ENCODE results near the gene NHERF1. TPM values are rescaled to one million over a fixed set of nuclear protein-coding genes. Genes with fewer than 3 reads are reported as not detected.

Gene NHERF1
- total and polyA plus RNA-seq, 2 of the 4 experiments (the other 2 are of a cell fraction), result 3.8 to 11.8 TPM

DNA sequence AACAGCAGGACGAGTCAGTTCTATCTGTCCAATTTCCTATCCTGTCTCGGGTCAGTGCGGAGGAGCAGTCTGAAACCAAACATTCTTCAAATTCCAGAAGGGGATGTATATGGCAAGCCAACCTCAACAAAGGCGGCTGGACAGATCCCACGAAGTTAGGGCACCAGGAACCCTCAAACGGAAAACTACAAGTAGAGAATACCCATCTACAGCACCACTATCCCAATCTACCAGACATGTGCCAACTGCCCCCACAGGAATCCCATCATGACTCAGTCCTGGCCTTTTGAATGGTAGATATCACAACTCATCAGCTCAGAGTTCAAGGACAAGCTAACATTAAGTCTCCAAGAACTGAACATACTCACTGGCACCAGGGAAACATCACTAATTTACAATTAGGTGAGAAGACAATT lies 25.5 kb downstream of the NHERF1 start:
- DNase-seq (peak; percentile 55), ATAC-seq (ENCODE audit: low read depth) (peak; percentile 9; the same call in 1 of the 2 replicates)
- Histone ChIP-seq H4K91ac (ENCODE audit: insufficient read depth, low read depth, low read length) (no peak overlapping the region), H3K14ac (replicated peaks; ENCODE audit: low read depth, low read length) (no peak overlapping the region), H4K5ac (ENCODE audit: low read depth, low read length) (no peak overlapping the region), H3K27ac (ENCODE audit: insufficient read depth, low read length) (no peak overlapping the region), H3K4me2 (ENCODE audit: low read depth, low read length) (peak overlapping the region; percentile 25; the same call in 1 of the 2 replicates), H2AK9ac (replicated peaks; ENCODE audit: low read depth, low read length, poor library complexity) (no peak overlapping the region), H3K4me1 (ENCODE audit: control insufficient read depth, insufficient read depth, low read length) (peaks cover 9% of the 10 kb centered on the region), H2BK15ac (ENCODE audit: low read depth, low read length) (no peak overlapping the region), H3K18ac (ENCODE audit: low read depth, low read length) (no peak overlapping the region), H3K9me1 (ENCODE audit: insufficient read depth, low read length) (no peaks in the 10 kb centered on the region), H2AK5ac (ENCODE audit: low read depth, low read length) (no peak overlapping the region), H2BK20ac (ENCODE audit: low read depth, low read length) (no peak overlapping the region), H3K36me3 (ENCODE audit: control insufficient read depth, insufficient read depth, low read length) (peaks cover 35% of the 10 kb centered on the region), H3K4me3 (ENCODE audit: insufficient read depth, low read depth, low read length) (no peak overlapping the region), H3K9me3 (ENCODE audit: control insufficient read depth, insufficient read depth, low read length) (no peaks in the 10 kb centered on the region), H3K27me3 (ENCODE audit: control insufficient read depth, insufficient read depth, low read length) (no peaks in the 10 kb centered on the region), H4K20me1 (ENCODE audit: insufficient read depth, low read length) (peaks cover 10% of the 10 kb centered on the region), H3K9ac (ENCODE audit: low read depth, low read length) (no peak overlapping the region), H3K56ac (ENCODE audit: extremely low read depth, insufficient read depth, low read length) (no peak overlapping the region), H3K23ac (ENCODE audit: low read depth, low read length) (no peak overlapping the region), H4K8ac (ENCODE audit: low read depth in 2 of 2, low read length in 2 of 2) (no peak overlapping the region), H2BK120ac (ENCODE audit: low read depth, low read length) (no peak overlapping the region), H3K4ac (ENCODE audit: low read depth, low read length) (peak overlapping the region; percentile 11; the same call in 1 of the 2 replicates), H2AFZ (replicated peaks; ENCODE audit: low read length, poor library complexity) (peak overlapping the region; percentile 9), H3K79me1 (ENCODE audit: low read depth in 1 of 2, low read length in 2 of 2) (peaks cover 34 to 49% of the 10 kb centered on the region in 2 experiments), H2BK5ac (ENCODE audit: low read depth, low read length, poor library complexity, severe bottlenecking) (no peak overlapping the region)
- intact Hi-C loops (cut with micrococcal nuclease) (no loop called here), dilution Hi-C loops (cut with HindIII; ENCODE audit: low sequenced_read_pairs, unreplicated experiment) (no loop called here), in situ Hi-C loops (cut with MboI; ENCODE audit: low sequenced_read_pairs) (no loop called here)
- BruUV-seq (replicated peaks), result no TSS peak
- POLR2A ChIA-PET (ENCODE audit: unreplicated experiment), result no interaction called here
- TF ChIP-seq FOS (IDR thresholded peaks at IDR 0.05; ENCODE audit: low read depth, low read length) (no peak), BHLHE40 (IDR thresholded peaks at IDR 0.05; ENCODE audit: low read depth, low read length) (no peak), CHD1 (IDR thresholded peaks at IDR 0.05; ENCODE audit: low read depth, low read length) (no peak), SMC3 (IDR thresholded peaks at IDR 0.05; ENCODE audit: low read depth, low read length) (no peak), RCOR1 (IDR thresholded peaks at IDR 0.05; ENCODE audit: insufficient replicate concordance, low read length) (no peak), POLR2A (IDR thresholded peaks at IDR 0.05; ENCODE audit: low read depth, low read length) (no peak), RFX5 (IDR thresholded peaks at IDR 0.05; ENCODE audit: low read depth, low read length) (no peak), MAZ (IDR thresholded peaks at IDR 0.05; ENCODE audit: borderline replicate concordance, low read depth, low read length) (no peak), MXI1 (IDR thresholded peaks at IDR 0.05; ENCODE audit: borderline replicate concordance, low read depth, low read length) (no peak), CEBPB (IDR thresholded peaks at IDR 0.05; ENCODE audit: low read depth, low read length) (no peak), ELK1 (IDR thresholded peaks at IDR 0.05; ENCODE audit: borderline replicate concordance, low read depth, low read length) (no peak), USF2 (IDR thresholded peaks at IDR 0.05; ENCODE audit: low read depth, low read length) (no peak), RAD21 (IDR thresholded peaks at IDR 0.05; ENCODE audit: low read length) (no peak), NFE2L2 (IDR thresholded peaks at IDR 0.05; ENCODE audit: low read depth, low read length) (no peak), MAFK (IDR thresholded peaks at IDR 0.05; ENCODE audit: low read depth, low read length) (no peak)
- TF ChIP-seq, protein P1, sequence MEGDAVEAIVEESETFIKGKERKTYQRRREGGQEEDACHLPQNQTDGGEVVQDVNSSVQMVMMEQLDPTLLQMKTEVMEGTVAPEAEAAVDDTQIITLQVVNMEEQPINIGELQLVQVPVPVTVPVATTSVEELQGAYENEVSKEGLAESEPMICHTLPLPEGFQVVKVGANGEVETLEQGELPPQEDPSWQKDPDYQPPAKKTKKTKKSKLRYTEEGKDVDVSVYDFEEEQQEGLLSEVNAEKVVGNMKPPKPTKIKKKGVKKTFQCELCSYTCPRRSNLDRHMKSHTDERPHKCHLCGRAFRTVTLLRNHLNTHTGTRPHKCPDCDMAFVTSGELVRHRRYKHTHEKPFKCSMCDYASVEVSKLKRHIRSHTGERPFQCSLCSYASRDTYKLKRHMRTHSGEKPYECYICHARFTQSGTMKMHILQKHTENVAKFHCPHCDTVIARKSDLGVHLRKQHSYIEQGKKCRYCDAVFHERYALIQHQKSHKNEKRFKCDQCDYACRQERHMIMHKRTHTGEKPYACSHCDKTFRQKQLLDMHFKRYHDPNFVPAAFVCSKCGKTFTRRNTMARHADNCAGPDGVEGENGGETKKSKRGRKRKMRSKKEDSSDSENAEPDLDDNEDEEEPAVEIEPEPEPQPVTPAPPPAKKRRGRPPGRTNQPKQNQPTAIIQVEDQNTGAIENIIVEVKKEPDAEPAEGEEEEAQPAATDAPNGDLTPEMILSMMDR (conservative IDR thresholded peaks at IDR 0.05; ENCODE audit: low read depth, low read length), result no peak
- CTCF ChIA-PET, result interaction anchor here (0.6 to 1.4 kb wide), 2 partner anchors 18 to 187 kb away, joined by 3 read pairs; no protein-coding TSS in a partner anchor
- WGBS, 2 experiments (ENCODE audit: extremely low coverage in 2 of 2, insufficient read length in 1 of 2), result no CpG with 5 or more reads among the region's 6 CpGs
